ENCODE measurements around the gene RNF14. TPM values are rescaled to one million over a fixed set of nuclear protein-coding genes. Genes with fewer than 3 reads are reported as not detected.

RNF14 gene
- total and polyA plus RNA-seq, 2 donors (not counting 1 experiment from before 2014, with no cell fraction given), result 10.5 to 26.6 TPM

- H3K4me3 ChIP-seq (ENCODE audit: control extremely low read depth in 1 of 5, extremely low read depth in 1 of 5, insufficient read depth in 1 of 5, low read depth in 2 of 5, low read length in 4 of 5), result no peak overlapping the region
- no peaks in the 10 kb centered on the region for H3K36me3 ChIP-seq (replicated peaks in 1 of 2; ENCODE audit: control extremely low read depth in 1 of 2, control insufficient read depth in 1 of 2, extremely low read depth in 1 of 2, insufficient read depth in 2 of 2, low read length in 1 of 2)
- H3K9me3 ChIP-seq (ENCODE audit: control extremely low read depth in 1 of 3, control insufficient read depth in 2 of 3, insufficient read depth in 1 of 3, low read length in 2 of 3), result no peaks in the 10 kb centered on the region
- no peaks in the 10 kb centered on the region for H4K20me1 ChIP-seq (ENCODE audit: control insufficient read depth, insufficient read depth, low read length, poor library complexity, severe bottlenecking)
- H3K4me2 ChIP-seq (replicated peaks; ENCODE audit: low read depth, low read length, poor library complexity, severe bottlenecking), result no peak overlapping the region
- no peak overlapping the region for H3K27ac ChIP-seq (ENCODE audit: low read length in 2 of 2)
- no peaks in the 10 kb centered on the region for H3K27me3 ChIP-seq (replicated peaks in 1 of 4; ENCODE audit: control extremely low read depth in 1 of 4, control insufficient read depth in 3 of 4, insufficient read depth in 4 of 4, low read length in 3 of 4)
- Mint-ChIP-seq H3K27me3 (no peaks in the 10 kb centered on the region), H3K4me1 (peaks cover 43% of the 10 kb centered on the region), H3K4me3 (no peak overlapping the region), H3K9me3 (ENCODE audit: insufficient read depth) (no peaks in the 10 kb centered on the region), H3K27ac (no peak overlapping the region)
- CTCF ChIA-PET, result interaction anchor here (0.8 to 1.2 kb wide), 2 partner anchors 41 to 227 kb away, joined by 3 read pairs; no protein-coding TSS in a partner anchor
- no peak for TF ChIP-seq EZH2 (IDR thresholded peaks at IDR 0.05; ENCODE audit: borderline replicate concordance, insufficient read depth, low read depth, low read length, poor library complexity, severe bottlenecking)
- no peak for TF ChIP-seq CTCF (IDR thresholded peaks at IDR 0.05)
- no peak overlapping the region for H3K9ac ChIP-seq (ENCODE audit: low read length)
- H2AFZ ChIP-seq (ENCODE audit: insufficient read depth, low read depth, low read length, poor library complexity, severe bottlenecking), result no peak overlapping the region
- ATAC-seq (ENCODE audit: low read depth) (no peak), DNase-seq (no peak)
- H3K79me2 ChIP-seq (ENCODE audit: control insufficient read depth, insufficient read depth, low read length), result peaks cover 5% of the 10 kb centered on the region
- POLR2A ChIA-PET, result no interaction called here
- WGBS (ENCODE audit: insufficient coverage), result 100% methylated on average over 8 of the region's 8 CpGs
- peaks cover 21 to 32% of the 10 kb centered on the region in 2 donors for H3K4me1 ChIP-seq (ENCODE audit: control insufficient read depth in 2 of 2, insufficient read depth in 2 of 2, low read length in 2 of 2)
- intact Hi-C loops (cut with micrococcal nuclease), result loop anchor here (5.0 kb wide), 2 partner anchors 42 to 597 kb away; partner anchors contain the start of genes PCDH1 and TAF7
Measured at GRCh38 chr5:141919218-141920119, 49.4 kb upstream of the RNF14 start.

GRCh38 chr5:141920771-141921170 is 48.1 kb upstream of the RNF14 start:
- peaks cover 13% of the 10 kb centered on the region for H3K79me2 ChIP-seq (ENCODE audit: control insufficient read depth, insufficient read depth, low read length)
- peaks cover 0 to 8% of the 10 kb centered on the region in 2 experiments for H3K36me3 ChIP-seq (replicated peaks in 1 of 2; ENCODE audit: control extremely low read depth in 1 of 2, control insufficient read depth in 1 of 2, extremely low read depth in 1 of 2, insufficient read depth in 2 of 2, low read length in 1 of 2)
- no peak overlapping the region for H3K4me3 ChIP-seq (ENCODE audit: control extremely low read depth in 1 of 5, extremely low read depth in 1 of 5, insufficient read depth in 1 of 5, low read depth in 2 of 5, low read length in 4 of 5)
- no peaks in the 10 kb centered on the region for H3K27me3 ChIP-seq (replicated peaks in 1 of 4; ENCODE audit: control extremely low read depth in 1 of 4, control insufficient read depth in 3 of 4, insufficient read depth in 4 of 4, low read length in 3 of 4)
- no peak overlapping the region for H3K4me2 ChIP-seq (replicated peaks; ENCODE audit: low read depth, low read length, poor library complexity, severe bottlenecking)
- no peak overlapping the region for H3K27ac ChIP-seq (ENCODE audit: low read length in 2 of 2)
- H3K9ac ChIP-seq (ENCODE audit: low read length), result no peak overlapping the region
- no CpG with 5 or more reads among the region's 2 CpGs for WGBS (ENCODE audit: insufficient coverage)
- intact Hi-C loops (cut with micrococcal nuclease), result loop anchor here (5.0 kb wide), 2 partner anchors 43 to 598 kb away; partner anchors contain the start of genes PCDH1 and TAF7
- H4K20me1 ChIP-seq (ENCODE audit: control insufficient read depth, insufficient read depth, low read length, poor library complexity, severe bottlenecking), result peaks cover 5% of the 10 kb centered on the region
- H3K4me1 ChIP-seq (ENCODE audit: control insufficient read depth in 2 of 2, insufficient read depth in 2 of 2, low read length in 2 of 2), result peaks cover 22 to 33% of the 10 kb centered on the region in 2 donors
- ChIA-PET POLR2A (interaction anchor here (0.6 kb wide), 1 partner anchor 25 kb away, joined by 3 read pairs; no protein-coding TSS in a partner anchor), CTCF (no interaction called here)
- H3K9me3 Mint-ChIP-seq (ENCODE audit: insufficient read depth), result no peaks in the 10 kb centered on the region
- H3K4me3 Mint-ChIP-seq, result peak overlapping the region; percentile 47
- no peak for ATAC-seq (ENCODE audit: low read depth)
- TF ChIP-seq CTCF (IDR thresholded peaks at IDR 0.05) (no peak), EZH2 (IDR thresholded peaks at IDR 0.05; ENCODE audit: borderline replicate concordance, insufficient read depth, low read depth, low read length, poor library complexity, severe bottlenecking) (no peak)
- peaks cover 32% of the 10 kb centered on the region for H3K4me1 Mint-ChIP-seq
- no peak overlapping the region for H2AFZ ChIP-seq (ENCODE audit: insufficient read depth, low read depth, low read length, poor library complexity, severe bottlenecking)
- H3K27me3 Mint-ChIP-seq, result no peaks in the 10 kb centered on the region
- no peaks in the 10 kb centered on the region for H3K9me3 ChIP-seq (ENCODE audit: control extremely low read depth in 1 of 3, control insufficient read depth in 2 of 3, insufficient read depth in 1 of 3, low read length in 2 of 3)
- no peak for DNase-seq
- peak overlapping the region; percentile 34 for H3K27ac Mint-ChIP-seq

All from B cell (primary cell).